PC-3 (cell line): ENCODE data around the gene SYTL1.

Experiments used
- EZH2phosphoT487 ChIP-seq: fragments of 300-600 bp; sonication (generic); IDR thresholded peaks from 2 replicates; pipeline ENCODE4 v1.6.1; 2018; ENCODE audit warnings: mild to moderate bottlenecking, antibody characterized with exemption, low read length, borderline replicate concordance
- TF ChIP-seq, protein P1 (sequence below): fragments of 300-600 bp; sonication (generic); conservative IDR thresholded peaks from 2 replicates; pipeline ENCODE4 v1.5.1; 2017; ENCODE audit warnings: antibody characterized with exemption, low read depth, mild to moderate bottlenecking, low read length

DNA sequence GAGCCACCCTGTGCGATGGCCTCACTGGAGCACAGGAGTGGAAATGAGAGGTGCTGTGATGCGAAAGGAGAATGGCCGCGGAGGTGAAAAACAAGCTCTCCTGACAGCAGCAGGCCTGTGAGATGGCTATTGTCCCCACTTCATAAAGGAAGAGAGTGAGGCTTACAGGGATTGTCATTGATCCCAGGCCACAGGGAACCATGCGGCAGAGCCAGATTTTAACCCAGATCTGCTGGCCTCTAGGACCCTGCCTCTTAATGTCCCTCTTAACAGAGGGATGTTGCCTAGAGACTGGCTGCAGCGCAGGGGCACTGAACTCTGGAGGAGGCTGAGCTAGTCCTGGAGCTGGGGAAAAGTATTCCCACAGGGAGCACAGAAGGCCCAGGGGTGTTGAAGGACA, 3.1 kb upstream of the SYTL1 start:
- TF ChIP-seq, protein P1, sequence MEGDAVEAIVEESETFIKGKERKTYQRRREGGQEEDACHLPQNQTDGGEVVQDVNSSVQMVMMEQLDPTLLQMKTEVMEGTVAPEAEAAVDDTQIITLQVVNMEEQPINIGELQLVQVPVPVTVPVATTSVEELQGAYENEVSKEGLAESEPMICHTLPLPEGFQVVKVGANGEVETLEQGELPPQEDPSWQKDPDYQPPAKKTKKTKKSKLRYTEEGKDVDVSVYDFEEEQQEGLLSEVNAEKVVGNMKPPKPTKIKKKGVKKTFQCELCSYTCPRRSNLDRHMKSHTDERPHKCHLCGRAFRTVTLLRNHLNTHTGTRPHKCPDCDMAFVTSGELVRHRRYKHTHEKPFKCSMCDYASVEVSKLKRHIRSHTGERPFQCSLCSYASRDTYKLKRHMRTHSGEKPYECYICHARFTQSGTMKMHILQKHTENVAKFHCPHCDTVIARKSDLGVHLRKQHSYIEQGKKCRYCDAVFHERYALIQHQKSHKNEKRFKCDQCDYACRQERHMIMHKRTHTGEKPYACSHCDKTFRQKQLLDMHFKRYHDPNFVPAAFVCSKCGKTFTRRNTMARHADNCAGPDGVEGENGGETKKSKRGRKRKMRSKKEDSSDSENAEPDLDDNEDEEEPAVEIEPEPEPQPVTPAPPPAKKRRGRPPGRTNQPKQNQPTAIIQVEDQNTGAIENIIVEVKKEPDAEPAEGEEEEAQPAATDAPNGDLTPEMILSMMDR, result no peak
- no peak for TF ChIP-seq EZH2phosphoT487
